ENCODE data around the gene CLEC19A. TPM values are rescaled to one million over a fixed set of nuclear protein-coding genes. Genes with fewer than 3 reads are reported as not detected.

The CLEC19A gene
- total RNA-seq, 2 donors from 2014 or later = not detected

GRCh38 chr16:19274165-19274797 is 11.2 kb upstream of the CLEC19A start:
- ATAC-seq (no peak), DNase-seq (ENCODE audit: low spot score in 2 of 2) (no peak)
- Mint-ChIP-seq H3K9me3 (peaks cover 0 to 3% of the 10 kb centered on the region in 2 donors), H3K27ac (no peak overlapping the region), H3K36me3 (no peaks in the 10 kb centered on the region)

GRCh38 chr16:19278403-19278802 is 7.1 kb upstream of the CLEC19A start:
- Mint-ChIP-seq H3K9me3 (peaks cover 0 to 5% of the 10 kb centered on the region in 2 donors), H3K36me3 (no peaks in the 10 kb centered on the region), H3K27ac (no peak overlapping the region)
- no peak for ATAC-seq
- DNase-seq (ENCODE audit: low spot score in 2 of 2) = no peak

GRCh38 chr16:19281246-19281645 is 4.3 kb upstream of the CLEC19A start:
- no peak for DNase-seq (ENCODE audit: low spot score in 2 of 2)
- Mint-ChIP-seq H3K36me3 (no peaks in the 10 kb centered on the region), H3K9me3 (peaks cover 0 to 5% of the 10 kb centered on the region in 2 donors), H3K27ac (no peak overlapping the region)
- no peak for ATAC-seq

- DNase-seq (ENCODE audit: low spot score in 2 of 2) (no peak), ATAC-seq (no peak)
- Mint-ChIP-seq H3K27ac (no peak overlapping the region), H3K9me3 (peaks cover 0 to 5% of the 10 kb centered on the region in 2 donors), H3K36me3 (no peaks in the 10 kb centered on the region)
These were observed 3.4 kb upstream of the CLEC19A start for GRCh38 chr16:19282101-19282500.

- no peak overlapping the region for H3K27ac Mint-ChIP-seq
- peaks cover 0 to 5% of the 10 kb centered on the region in 2 donors for H3K9me3 Mint-ChIP-seq
- H3K36me3 Mint-ChIP-seq = no peaks in the 10 kb centered on the region
- DNase-seq (ENCODE audit: low spot score in 2 of 2) (no peak), ATAC-seq (peak in 1 of 2 donors; percentile 28)
These were observed 1.9 kb upstream of the CLEC19A start for GRCh38 chr16:19283637-19284036.

GRCh38 chr16:19284207-19284606 is 1.3 kb upstream of the CLEC19A start:
- H3K27ac Mint-ChIP-seq = no peak overlapping the region

GRCh38 chr16:19286827-19287226 is 1.3 kb downstream of the CLEC19A start:
- Mint-ChIP-seq H3K36me3 (no peaks in the 10 kb centered on the region), H3K9me3 (peaks cover 0 to 2% of the 10 kb centered on the region in 2 donors), H3K27ac (no peak overlapping the region)
- DNase-seq (ENCODE audit: low spot score in 2 of 2) (no peak), ATAC-seq (no peak)

More at GRCh38 chr16:19284207-19284606, 1.3 kb upstream of the CLEC19A start:
- H3K36me3 Mint-ChIP-seq = no peaks in the 10 kb centered on the region
- no peak for DNase-seq (ENCODE audit: low spot score in 2 of 2)
- H3K9me3 Mint-ChIP-seq = peaks cover 0 to 5% of the 10 kb centered on the region in 2 donors
- ATAC-seq = peak in 1 of 2 donors; percentile 41

- no peak overlapping the region for H3K27ac Mint-ChIP-seq
- no peaks in the 10 kb centered on the region for H3K36me3 Mint-ChIP-seq
- no peaks in the 10 kb centered on the region for H3K9me3 Mint-ChIP-seq
- no peak for ATAC-seq
- DNase-seq (ENCODE audit: low spot score in 2 of 2) = no peak
These were observed 1.7 kb downstream of the CLEC19A start for GRCh38 chr16:19287241-19287640.

- no peak for DNase-seq (ENCODE audit: low spot score in 2 of 2)
These were observed 3.6 kb downstream of the CLEC19A start for GRCh38 chr16:19288872-19289799.

GRCh38 chr16:19289811-19290485 is 4.4 kb downstream of the CLEC19A start:
- H3K27ac Mint-ChIP-seq = no peak overlapping the region
- H3K9me3 Mint-ChIP-seq = peaks cover 0 to 7% of the 10 kb centered on the region in 2 donors
- H3K36me3 Mint-ChIP-seq = peaks cover 0 to 14% of the 10 kb centered on the region in 2 donors
- no peak for DNase-seq (ENCODE audit: low spot score in 2 of 2)
- ATAC-seq = no peak

More at GRCh38 chr16:19288872-19289799, 3.6 kb downstream of the CLEC19A start:
- Mint-ChIP-seq H3K36me3 (peaks cover 0 to 7% of the 10 kb centered on the region in 2 donors), H3K9me3 (peaks cover 0 to 7% of the 10 kb centered on the region in 2 donors), H3K27ac (no peak overlapping the region)
- ATAC-seq = no peak

GRCh38 chr16:19290860-19291259 is 5.3 kb downstream of the CLEC19A start:
- H3K27ac Mint-ChIP-seq = peak overlapping the region in 1 of 2 donors; percentile 82
- no peak for ATAC-seq
- peaks cover 0 to 20% of the 10 kb centered on the region in 2 donors for H3K36me3 Mint-ChIP-seq
- no peak for DNase-seq (ENCODE audit: low spot score in 2 of 2)
- H3K9me3 Mint-ChIP-seq = peaks cover 0 to 7% of the 10 kb centered on the region in 2 donors

- no peak for DNase-seq (ENCODE audit: low spot score in 2 of 2)
- no peak for ATAC-seq
- Mint-ChIP-seq H3K27ac (peak overlapping the region in 1 of 2 donors; percentile 82), H3K36me3 (peaks cover 0 to 20% of the 10 kb centered on the region in 2 donors), H3K9me3 (peaks cover 0 to 7% of the 10 kb centered on the region in 2 donors)
These were observed 5.9 kb downstream of the CLEC19A start for GRCh38 chr16:19291475-19291874.

GRCh38 chr16:19292186-19292585 is 6.7 kb downstream of the CLEC19A start:
- H3K27ac Mint-ChIP-seq = no peak overlapping the region
- peaks cover 0 to 20% of the 10 kb centered on the region in 2 donors for H3K36me3 Mint-ChIP-seq
- H3K9me3 Mint-ChIP-seq = peaks cover 0 to 7% of the 10 kb centered on the region in 2 donors
- ATAC-seq (no peak), DNase-seq (ENCODE audit: low spot score in 2 of 2) (no peak)

- DNase-seq (ENCODE audit: low spot score in 2 of 2) (peak in 1 of 2 donors; percentile 34), ATAC-seq (peak; percentile 82 to 86)
- Mint-ChIP-seq H3K27ac (peak overlapping the region; percentile 5 to 44), H3K9me3 (peaks cover 0 to 7% of the 10 kb centered on the region in 2 donors), H3K36me3 (peaks cover 0 to 20% of the 10 kb centered on the region in 2 donors)
These were observed 8.7 kb downstream of the CLEC19A start for GRCh38 chr16:19294156-19294649.

GRCh38 chr16:19295393-19295792 is 9.9 kb downstream of the CLEC19A start:
- peak; percentile 56 to 66 for ATAC-seq
- peak overlapping the region; percentile 5 to 93 for H3K27ac Mint-ChIP-seq
- H3K9me3 Mint-ChIP-seq = peaks cover 0 to 12% of the 10 kb centered on the region in 2 donors
- no peak for DNase-seq (ENCODE audit: low spot score in 2 of 2)
- H3K36me3 Mint-ChIP-seq = peaks cover 0 to 20% of the 10 kb centered on the region in 2 donors

GRCh38 chr16:19297454-19297853 is 11.9 kb downstream of the CLEC19A start:
- H3K27ac Mint-ChIP-seq = no peak overlapping the region
- no peak for ATAC-seq
- H3K9me3 Mint-ChIP-seq = peaks cover 0 to 11% of the 10 kb centered on the region in 2 donors
- H3K36me3 Mint-ChIP-seq = peaks cover 0 to 20% of the 10 kb centered on the region in 2 donors
- no peak for DNase-seq (ENCODE audit: low spot score in 2 of 2)

All from activated naive CD4-positive, alpha-beta T cell treated with anti-CD3 and anti-CD28 coated beads, Interleukin-2, amount 50 U/mL, for 72 hours (primary cell).